Stomach (tissue), 9 donors: ENCODE results near the gene PRDX2. TPM values are rescaled to one million over a fixed set of nuclear protein-coding genes. Genes with fewer than 3 reads are reported as not detected.

Experiments
- DNase-seq, 2 donors: peaks; one replicate each; pipeline versions ENCODE4 v3.0.0 to v3.0.0-alpha.2; 2013 to 2019
- H3K27ac ChIP-seq, 5 donors: fragments of 200-600 bp in 4 of 5; sonication (generic) in 4 of 5; one replicate each; pipeline ENCODE4 v1.5.1; 2013 to 2019; ENCODE audit warnings: mild to moderate bottlenecking in 1 of 5, moderate library complexity in 1 of 5
- H3K27me3 ChIP-seq, 3 donors: fragments of 200-600 bp; sonication (generic); one replicate each; pipeline ENCODE4 v1.5.1; 2017 to 2019; ENCODE audit warnings: mixed run types in 1 of 3
- H3K36me3 ChIP-seq, 4 donors: fragments of 200-600 bp; sonication (generic); 1 replicate in 3 of 4; 2 replicates in 1 of 4; pipeline ENCODE4 v1.5.1; 2016 to 2019
- H3K4me1 ChIP-seq, 4 donors: fragments of 200-600 bp; sonication (generic); one replicate each; pipeline ENCODE4 v1.5.1; 2016 to 2019
- H3K4me3 ChIP-seq, 4 donors: fragments of 200-600 bp; sonication (generic) in 3 of 4; one replicate each; pipeline ENCODE4 v1.5.1; 2016 to 2019; ENCODE audit warnings: mild to moderate bottlenecking in 1 of 4
- H3K9me3 ChIP-seq, 4 donors: fragments of 200-600 bp; sonication (generic); one replicate each; pipeline ENCODE4 v1.5.1; 2016 to 2019
- CTCF ChIP-seq, 7 experiments: fragments of 450-650 bp in 4 of 7; fragments of 200-600 bp in 3 of 7; sonication (generic) in 3 of 7; IDR thresholded peaks; one replicate each; pipeline ENCODE4 v1.5.1; 2016 to 2019; ENCODE audit warnings: antibody characterized with exemption in 7 of 7, control low read depth in 2 of 7, mild to moderate bottlenecking in 1 of 7
- EP300 ChIP-seq: sonication (generic); formaldehyde crosslinking; IDR thresholded peaks from one replicate; pipeline ENCODE4 v1.6.1; 2017; ENCODE audit warnings: antibody characterized with exemption
- POLR2A ChIP-seq, 4 donors: fragments of 450-650 bp; IDR thresholded peaks; one replicate each; pipeline ENCODE4 v1.6.1; 2016; ENCODE audit warnings: antibody characterized with exemption in 4 of 4, control low read depth in 2 of 4, mild to moderate bottlenecking in 1 of 4, moderate library complexity in 1 of 4
- POLR2AphosphoS5 ChIP-seq, 3 donors: sonication (generic); formaldehyde crosslinking; IDR thresholded peaks; one replicate each; pipeline ENCODE4 v1.6.1; 2016; ENCODE audit warnings: antibody characterized with exemption in 3 of 3
- WGBS, 5 donors: extraction: QIAGEN DNeasy Blood & Tissue Kit in 3 of 5; methylation state at CpG; one replicate each; pipeline versions ENCODE4 v1.1.5 to v1.1.7; 2013 to 2018; 5-methylcytosine and 5-hydroxymethylcytosine counted together
- intact Hi-C: fragments of 100-400 bp; cut with DNase I; formaldehyde crosslinking; loops from one replicate; pipeline ENCODE4 v1.15.1; 2023; ENCODE audit warnings: low total_unique reads
- polyA plus RNA-seq, 3 donors: library from polyadenylated mRNA; stranded (reverse); fragments of 200-250 nt; gene quantifications; one replicate each; pipeline ENCODE4 v1.2.3, GENCODE V29; 2013
- total RNA-seq, 5 donors: library from RNA; depleted of rRNA; stranded (reverse); fragments of >200 nt; gene quantifications; one replicate each; pipeline versions ENCODE4 v1.1.0 to v1.2.3, GENCODE V29; 2014 to 2016
- donor health status: healthy with polysubstance abuse.
- donor health status: Bipolar disorder and iron deficiency.
- donor health status: healthy.

PRDX2 gene
- total and polyA plus RNA-seq, 8 donors: 118 to 284 (median 226) TPM

GRCh38 chr19:12782174-12782423 is 19.5 kb downstream of the PRDX2 start:
- intact Hi-C loops: no loop called here
- Histone ChIP-seq H3K36me3 (no peaks in the 10 kb centered on the region), H3K4me1 (peaks cover 66 to 91% (median 82%) of the 10 kb centered on the region in 4 donors), H3K4me3 (peak overlapping the region; percentile 41 to 52 (median 50)), H3K9me3 (no peaks in the 10 kb centered on the region), H3K27ac (peak overlapping the region; percentile 92 to 100 (median 95)), H3K27me3 (no peaks in the 10 kb centered on the region)
- WGBS, 5 donors: 0 to 3% (median 1%) methylated on average over 12 of the region's 12 CpGs
- TF ChIP-seq EP300: no peak
- peak in 1 of 4 donors; percentile 48 for TF ChIP-seq POLR2A (IDR thresholded peaks at IDR 0.05)
- TF ChIP-seq CTCF (IDR thresholded peaks at IDR 0.05): no peak
- peak in 1 of 3 donors; percentile 88 for TF ChIP-seq POLR2AphosphoS5 (IDR thresholded peaks at IDR 0.05)
- no peak for DNase-seq

- peaks cover 0 to under 1% (median 0%) of the 10 kb centered on the region in 4 donors for H3K36me3 ChIP-seq
- H3K27ac ChIP-seq: peak overlapping the region; percentile 95 to 100 (median 96)
- H3K27me3 ChIP-seq: no peaks in the 10 kb centered on the region
- intact Hi-C loops: no loop called here
- DNase-seq: peak in 1 of 2 donors; percentile 88
- H3K4me1 ChIP-seq: peaks cover 40 to 85% (median 71%) of the 10 kb centered on the region in 4 donors
- H3K4me3 ChIP-seq: peak overlapping the region; percentile 57 to 68 (median 66)
- H3K9me3 ChIP-seq: no peaks in the 10 kb centered on the region
- WGBS, 5 donors: 55 to 84% (median 66%) methylated on average over 12 to 15 of the region's 15 CpGs
- TF ChIP-seq POLR2AphosphoS5 (IDR thresholded peaks at IDR 0.05): peak; percentile 6 to 47 (median 32)
- TF ChIP-seq EP300: no peak
- no peak for TF ChIP-seq CTCF (IDR thresholded peaks at IDR 0.05)
Observed at GRCh38 chr19:12779162-12779993, 22.2 kb downstream of the PRDX2 start.

- Histone ChIP-seq H3K4me3 (peak overlapping the region; percentile 57 to 68 (median 66)), H3K27ac (peak overlapping the region; percentile 95 to 100 (median 96)), H3K4me1 (peaks cover 34 to 85% (median 70%) of the 10 kb centered on the region in 4 donors), H3K27me3 (no peaks in the 10 kb centered on the region), H3K36me3 (peaks cover 0 to 5% (median 0%) of the 10 kb centered on the region in 4 donors), H3K9me3 (no peaks in the 10 kb centered on the region)
- intact Hi-C loops: no loop called here
- 43 to 63% (median 51%) methylated on average over 5 to 6 of the region's 6 CpGs for WGBS, 5 donors
- DNase-seq: no peak
- TF ChIP-seq EP300 (no peak), POLR2AphosphoS5 (IDR thresholded peaks at IDR 0.05) (no peak), POLR2A (IDR thresholded peaks at IDR 0.05) (no peak), CTCF (IDR thresholded peaks at IDR 0.05) (no peak)
Observed at GRCh38 chr19:12778905-12779161, 22.8 kb downstream of the PRDX2 start.

- Histone ChIP-seq H3K9me3 (no peaks in the 10 kb centered on the region), H3K4me3 (peak overlapping the region; percentile 57 to 68 (median 66)), H3K27ac (peak overlapping the region; percentile 95 to 100 (median 96)), H3K4me1 (peaks cover 29 to 83% (median 65%) of the 10 kb centered on the region in 4 donors), H3K27me3 (no peaks in the 10 kb centered on the region), H3K36me3 (peaks cover 0 to 5% (median 0%) of the 10 kb centered on the region in 4 donors)
- WGBS, 5 donors: 1 to 2% (median 2%) methylated on average over 28 to 44 of the region's 44 CpGs
- DNase-seq: peak; percentile 79 to 92
- TF ChIP-seq EP300: no peak
- TF ChIP-seq POLR2AphosphoS5 (IDR thresholded peaks at IDR 0.05): peak; percentile 45 to 81 (median 57)
- TF ChIP-seq CTCF (IDR thresholded peaks at IDR 0.05): no peak
- peak in 1 of 4 donors; percentile 25 for TF ChIP-seq POLR2A (IDR thresholded peaks at IDR 0.05)
- intact Hi-C loops: no loop called here
Observed at GRCh38 chr19:12778017-12778904, 23.3 kb downstream of the PRDX2 start.
